Stimulated activated CD8-positive, alpha-beta memory T cell treated with anti-CD3 and anti-CD28 coated beads, Interleukin-2, amount 100 ng/mL, for 1 hour (primary cell): ENCODE results near the gene GGA1.
A peak's percentile ranks its signal among the peaks of the same experiment; 100 is the strongest.
"Not testable (repeated sequence)": the region's sequence is repeated elsewhere in the genome, so short reads cannot be mapped to it uniquely, and the experiment has no call there.

Experiments
- DNase-seq, 2 donors: peaks; one replicate each; pipeline ENCODE4 v3.0.0-alpha.2; 2020; ENCODE audit warnings: low read depth in 2 of 2

The GGA1 gene

GRCh38 chr22:37570661-37570976, 38.0 kb upstream of the GGA1 start:
- no peak for DNase-seq

GRCh38 chr22:37571258-37571991, 37.2 kb upstream of the GGA1 start:
- DNase-seq: no peak

DNA sequence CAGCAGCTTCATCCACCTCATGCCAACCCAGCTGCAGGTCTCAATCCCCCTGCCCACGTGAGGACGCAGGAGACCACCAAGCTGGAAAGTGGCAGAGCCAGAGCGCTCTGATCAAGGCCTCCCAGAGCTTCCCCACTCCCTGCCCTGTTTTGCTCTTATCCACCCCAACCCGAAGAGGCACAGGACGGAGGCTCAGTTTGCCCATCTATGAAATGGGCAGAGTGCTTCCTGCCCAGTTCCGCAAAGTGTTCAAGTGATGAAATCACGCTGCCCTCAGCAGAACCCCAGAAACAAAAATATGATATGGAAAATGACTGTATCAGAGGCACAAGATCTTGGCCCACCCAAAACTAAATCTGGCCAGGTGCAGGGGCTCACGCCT, 36.7 kb upstream of the GGA1 start:
- DNase-seq: no peak

DNA sequence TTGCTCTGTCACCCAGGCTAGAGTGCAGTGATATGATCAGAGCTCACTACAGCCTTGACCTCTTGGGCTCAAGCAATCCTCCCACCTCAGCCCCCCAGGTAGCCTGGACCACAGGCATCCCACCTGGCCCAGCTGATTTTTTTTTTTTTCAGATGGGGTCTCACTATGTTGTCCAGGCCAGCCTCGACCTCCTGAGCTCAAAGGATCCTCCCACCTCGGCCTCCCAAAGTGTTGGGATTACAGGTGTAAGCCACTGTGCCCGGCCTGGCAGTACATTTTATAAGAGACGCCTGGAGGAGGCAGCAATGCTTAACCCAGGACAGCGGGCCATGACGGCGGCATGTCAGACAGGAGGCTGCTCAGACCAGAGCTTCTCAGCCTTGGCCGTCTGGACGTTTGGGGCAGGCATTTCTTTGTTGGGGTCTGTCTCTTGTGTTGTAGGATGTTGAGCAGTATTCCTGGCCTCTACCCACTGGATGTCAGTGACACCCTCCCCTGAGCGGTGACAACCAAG, 33.1 kb upstream of the GGA1 start:
- DNase-seq: no peak

DNA sequence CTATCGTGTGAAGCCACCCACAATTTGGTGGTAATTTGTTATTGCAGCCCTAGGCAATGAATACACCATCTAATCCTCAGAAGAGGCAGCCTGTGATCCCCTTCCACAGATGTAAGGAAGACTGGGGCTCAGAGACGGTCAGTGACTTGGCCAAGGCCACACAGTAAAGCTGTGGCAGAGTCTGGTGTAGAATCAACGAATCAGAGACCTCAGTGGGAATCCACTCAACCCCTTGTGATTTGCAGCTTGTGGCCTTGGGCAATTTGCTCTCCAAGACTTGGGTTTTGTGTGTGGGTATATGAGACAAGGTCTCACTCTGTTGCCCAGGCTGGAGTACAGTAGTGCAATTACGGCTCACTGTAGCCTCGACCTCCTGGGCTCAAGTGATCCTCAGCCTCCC, 30.6 kb upstream of the GGA1 start:
- no peak for DNase-seq

DNA sequence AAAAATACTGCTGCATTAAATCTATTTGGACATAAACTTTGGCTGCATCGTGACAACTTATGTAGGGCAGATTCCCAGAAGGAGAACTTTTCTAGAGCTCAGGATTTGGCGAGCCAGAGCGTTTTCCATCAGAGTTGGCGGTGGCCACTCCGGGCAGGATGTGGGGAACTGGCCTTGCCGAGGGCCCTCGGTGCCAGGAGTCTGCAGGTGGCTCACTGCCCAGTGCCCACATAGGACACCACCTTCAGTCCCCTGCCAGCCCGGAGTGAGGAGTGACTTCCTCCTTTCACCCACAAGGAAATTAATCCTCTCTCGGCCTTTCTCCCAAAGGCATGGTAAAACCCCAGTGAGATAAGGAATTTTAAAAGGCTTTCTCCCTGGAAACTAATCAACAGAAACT, 27.1 kb upstream of the GGA1 start:
- no peak for DNase-seq

GRCh38 chr22:37582526-37582925, 26.1 kb upstream of the GGA1 start:
- DNase-seq: no peak

DNA sequence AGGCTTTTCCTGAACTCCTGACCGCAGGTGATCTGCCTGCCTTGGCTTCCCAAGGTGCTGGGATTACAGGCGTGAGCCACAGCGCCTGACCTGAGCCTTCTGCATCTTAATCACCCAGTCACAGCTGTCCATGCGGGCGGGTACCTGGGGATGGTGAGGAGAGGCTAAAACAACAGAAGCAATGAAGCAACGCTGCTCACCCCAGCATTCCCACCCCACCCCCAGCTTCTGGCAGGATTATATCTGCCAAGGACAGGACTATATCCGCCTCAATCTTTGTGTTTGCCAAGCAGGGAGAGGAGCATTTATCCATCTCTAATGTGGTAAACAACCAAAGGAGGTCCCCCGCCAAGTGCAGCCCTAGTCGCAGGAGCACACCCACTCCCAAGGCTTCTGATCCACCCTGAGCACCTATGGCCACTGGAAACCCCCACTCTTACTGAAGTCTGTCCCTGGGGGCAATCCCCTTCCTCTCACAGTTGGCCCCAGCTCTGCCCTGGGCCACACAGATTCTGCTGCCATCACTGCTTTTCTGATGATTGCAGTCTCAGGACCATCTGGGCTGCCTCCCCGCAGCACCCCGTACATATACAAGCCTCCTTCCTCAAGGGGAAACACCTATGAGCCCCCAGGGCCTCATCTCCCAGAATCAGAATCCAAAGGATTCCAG, 20.0 kb upstream of the GGA1 start:
- DNase-seq: no peak

DNA sequence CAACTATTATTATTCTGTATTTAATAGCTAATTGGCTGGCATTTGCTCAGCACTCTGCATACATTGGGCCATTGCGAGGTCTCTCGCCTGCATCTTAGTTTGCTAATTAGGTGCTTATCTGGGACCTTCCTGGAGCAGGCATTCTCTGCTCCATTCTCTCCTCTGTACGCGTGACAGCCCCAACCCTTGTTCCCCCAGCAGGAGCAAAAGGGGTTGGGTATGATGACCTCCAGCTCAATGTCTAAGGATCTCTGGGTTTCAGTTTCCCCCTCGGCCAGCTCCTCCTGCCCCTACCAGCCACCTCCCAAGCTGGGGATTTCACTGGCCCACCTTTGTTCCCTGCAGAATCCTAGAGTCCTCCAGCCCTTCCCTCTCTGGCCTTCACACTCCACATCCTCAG, 19.0 kb upstream of the GGA1 start:
- no peak for DNase-seq

- not testable (repeated sequence) for DNase-seq
These were observed 17.6 kb upstream of the GGA1 start for GRCh38 chr22:37591081-37591480.

DNA sequence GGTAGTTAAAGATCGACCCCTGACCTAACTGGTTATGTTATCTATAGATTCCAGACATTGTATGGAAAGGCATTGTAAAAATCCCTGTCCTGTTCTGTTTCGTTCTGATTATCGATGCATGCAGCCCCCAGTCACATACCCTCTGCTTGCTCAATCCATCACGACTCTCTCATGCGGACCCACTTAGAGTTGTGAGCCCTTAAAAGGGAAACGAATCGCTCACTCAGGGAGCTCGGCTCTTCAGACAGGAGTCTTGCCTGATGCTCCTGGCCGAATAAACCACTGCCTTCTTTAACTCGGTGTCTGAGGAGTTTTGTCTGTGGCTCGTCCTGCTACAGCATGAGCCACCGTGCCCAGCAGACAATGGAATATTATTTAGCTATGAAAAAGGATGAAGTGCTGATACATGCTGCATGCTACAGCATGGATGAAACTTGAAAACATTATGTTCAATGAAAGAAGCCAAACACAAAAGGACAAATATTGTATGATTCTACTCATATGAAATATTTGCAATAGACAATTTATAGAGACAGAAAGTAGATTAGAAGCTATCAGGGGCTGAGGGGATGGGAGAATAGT, 16.7 kb upstream of the GGA1 start:
- DNase-seq: no peak

GRCh38 chr22:37594237-37594636, 14.4 kb upstream of the GGA1 start:
- no peak for DNase-seq

DNA sequence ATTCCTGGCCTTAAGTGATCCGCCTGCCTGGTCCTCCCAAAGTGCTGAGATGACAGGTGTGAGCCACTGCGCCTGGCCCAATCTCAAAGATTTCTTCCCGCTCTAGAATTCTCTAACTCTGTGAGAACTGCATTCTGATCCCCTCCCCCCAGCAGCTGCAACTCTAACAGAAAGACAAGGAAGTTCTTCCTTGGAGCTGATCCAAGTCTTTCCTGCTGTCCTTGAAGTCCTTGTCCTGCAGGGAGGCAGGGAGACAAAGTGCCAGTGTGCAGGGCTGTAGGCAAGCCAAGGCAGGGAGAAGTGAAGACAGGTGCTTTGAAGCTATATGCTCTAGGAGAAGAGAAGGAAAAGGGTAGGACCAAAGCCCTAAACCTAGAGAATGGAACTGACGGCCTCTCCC, 9.5 kb upstream of the GGA1 start:
- DNase-seq: no peak

- no peak for DNase-seq
These were observed 7.5 kb upstream of the GGA1 start for GRCh38 chr22:37601203-37601539.

- no peak for DNase-seq
These were observed 6.8 kb upstream of the GGA1 start for GRCh38 chr22:37601540-37602442.

DNA sequence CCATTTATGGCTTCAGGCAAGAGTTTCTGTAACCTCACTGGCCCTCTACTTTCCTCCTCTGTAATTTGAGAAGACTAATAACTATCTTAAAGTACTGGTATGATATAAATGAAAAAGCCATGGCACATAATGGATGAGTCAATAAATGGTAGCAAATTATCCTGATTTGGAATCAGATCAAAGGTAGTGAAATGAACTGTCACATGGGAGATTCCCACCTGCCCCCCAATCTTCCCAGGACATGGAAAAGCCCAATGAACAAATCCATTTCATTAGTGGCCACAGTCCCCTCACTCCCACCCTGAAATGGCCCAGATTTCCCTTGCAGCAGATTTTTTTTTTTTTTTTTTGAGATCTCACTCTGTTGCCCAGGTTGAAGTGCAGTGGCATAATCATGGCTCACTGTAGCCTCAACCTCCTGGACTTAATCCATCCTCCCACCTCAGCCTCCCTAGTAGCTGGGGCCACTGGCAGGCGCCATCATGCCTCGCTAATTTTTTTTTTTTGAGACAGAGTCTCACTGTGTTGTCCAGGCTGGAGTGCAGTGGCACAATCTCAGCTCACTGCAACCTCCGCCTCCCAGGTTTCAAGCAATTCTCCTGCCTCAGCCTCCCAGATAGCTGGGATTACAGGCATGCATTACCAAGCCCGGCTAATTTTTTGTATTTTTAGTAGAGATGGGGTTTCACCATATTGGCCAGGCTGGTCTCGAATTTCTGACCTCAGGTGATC, 5.9 kb upstream of the GGA1 start:
- not testable (repeated sequence) for DNase-seq

DNA sequence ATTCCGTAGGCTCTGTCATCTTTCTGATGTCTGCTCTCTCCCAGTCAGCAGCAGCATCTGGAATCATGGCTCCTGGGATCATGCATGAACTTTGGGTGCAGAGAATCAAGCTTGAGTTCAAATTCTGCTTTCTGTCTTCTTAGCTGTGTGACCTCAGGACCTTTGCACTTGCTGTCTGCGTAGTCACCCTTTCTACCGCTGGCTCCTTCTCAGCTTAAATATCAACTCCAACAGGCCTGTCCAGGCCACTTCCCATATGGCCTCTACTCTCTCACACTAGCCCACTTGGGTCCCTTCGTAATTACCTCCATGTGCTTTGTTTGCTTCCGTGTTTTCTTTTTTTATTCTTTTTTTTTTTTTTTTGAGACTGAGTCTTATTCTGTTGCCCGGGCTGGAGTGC, 4.6 kb upstream of the GGA1 start:
- no peak for DNase-seq

GRCh38 chr22:37604875-37605274, 3.8 kb upstream of the GGA1 start:
- DNase-seq: peak; percentile 15 to 26

- peak; percentile 68 to 83 for DNase-seq
These were observed 1.4 kb upstream of the GGA1 start for GRCh38 chr22:37607010-37607934.

DNA sequence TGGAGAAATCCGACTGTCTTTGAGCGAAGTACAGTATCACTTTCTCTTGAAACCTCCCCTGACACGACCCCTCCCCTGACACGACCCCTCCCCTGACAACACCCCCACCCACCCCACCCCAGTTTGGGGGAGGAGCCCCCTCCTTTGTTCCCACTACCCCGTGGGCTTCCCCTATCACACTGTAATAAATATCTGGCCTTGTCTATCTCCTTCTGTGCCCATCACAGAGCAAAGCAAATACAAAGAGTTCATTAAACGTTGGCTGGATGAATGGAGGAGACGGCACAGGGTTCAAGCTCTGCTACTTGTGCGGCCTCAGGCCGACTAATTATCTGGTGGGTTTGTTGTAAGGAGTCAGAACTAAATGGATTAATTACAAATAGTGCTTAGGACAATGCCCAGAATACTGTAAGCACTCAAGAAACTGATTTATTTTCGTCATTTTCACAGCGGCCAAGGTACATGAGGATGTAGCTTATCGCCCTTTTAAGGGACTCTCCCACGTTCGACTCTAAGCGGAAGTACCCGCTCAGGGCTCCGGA, 628 bp upstream of the GGA1 start:
- DNase-seq: no peak
